Measurements from ENCODE around the gene EEIG2.

Gene EEIG2

DNA sequence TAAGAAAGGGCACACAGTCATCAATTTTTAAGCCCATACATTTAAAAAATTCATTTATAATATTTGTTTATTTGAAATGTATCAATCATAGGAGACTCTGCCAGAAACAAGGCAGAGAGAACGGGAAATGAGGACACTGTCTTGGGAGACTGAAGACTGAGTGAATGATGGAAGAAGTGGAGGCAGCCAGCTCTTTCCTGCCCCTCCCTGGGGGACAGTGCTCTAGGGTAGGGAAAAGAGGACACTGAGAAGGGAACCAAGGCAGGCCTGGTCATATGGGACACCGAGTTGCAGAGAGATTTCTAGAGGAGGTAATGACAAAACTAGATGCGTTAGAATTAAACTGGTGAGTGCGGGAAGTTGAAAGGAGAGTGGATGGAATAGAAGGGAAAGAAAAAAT, 31.6 kb downstream of the EEIG2 start:
- TF ChIP-seq, protein P1, sequence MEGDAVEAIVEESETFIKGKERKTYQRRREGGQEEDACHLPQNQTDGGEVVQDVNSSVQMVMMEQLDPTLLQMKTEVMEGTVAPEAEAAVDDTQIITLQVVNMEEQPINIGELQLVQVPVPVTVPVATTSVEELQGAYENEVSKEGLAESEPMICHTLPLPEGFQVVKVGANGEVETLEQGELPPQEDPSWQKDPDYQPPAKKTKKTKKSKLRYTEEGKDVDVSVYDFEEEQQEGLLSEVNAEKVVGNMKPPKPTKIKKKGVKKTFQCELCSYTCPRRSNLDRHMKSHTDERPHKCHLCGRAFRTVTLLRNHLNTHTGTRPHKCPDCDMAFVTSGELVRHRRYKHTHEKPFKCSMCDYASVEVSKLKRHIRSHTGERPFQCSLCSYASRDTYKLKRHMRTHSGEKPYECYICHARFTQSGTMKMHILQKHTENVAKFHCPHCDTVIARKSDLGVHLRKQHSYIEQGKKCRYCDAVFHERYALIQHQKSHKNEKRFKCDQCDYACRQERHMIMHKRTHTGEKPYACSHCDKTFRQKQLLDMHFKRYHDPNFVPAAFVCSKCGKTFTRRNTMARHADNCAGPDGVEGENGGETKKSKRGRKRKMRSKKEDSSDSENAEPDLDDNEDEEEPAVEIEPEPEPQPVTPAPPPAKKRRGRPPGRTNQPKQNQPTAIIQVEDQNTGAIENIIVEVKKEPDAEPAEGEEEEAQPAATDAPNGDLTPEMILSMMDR (IDR thresholded peaks at IDR 0.05; ENCODE audit: poor library complexity, severe bottlenecking): no peak
- Histone ChIP-seq H3K4me1 (ENCODE audit: insufficient read depth, poor library complexity, severe bottlenecking) (peaks cover 7% of the 10 kb centered on the region), H3K36me3 (ENCODE audit: low read depth) (no peaks in the 10 kb centered on the region), H3K27ac (ENCODE audit: poor library complexity, severe bottlenecking) (no peak overlapping the region), H3K27me3 (ENCODE audit: insufficient read depth, poor library complexity, severe bottlenecking) (no peaks in the 10 kb centered on the region), H3K4me3 (ENCODE audit: severe bottlenecking) (no peak overlapping the region), H3K9me3 (ENCODE audit: severe bottlenecking) (no peaks in the 10 kb centered on the region)
- ATAC-seq (ENCODE audit: low read depth) (no peak), DNase-seq (ENCODE audit: low spot score) (no peak)

DNA sequence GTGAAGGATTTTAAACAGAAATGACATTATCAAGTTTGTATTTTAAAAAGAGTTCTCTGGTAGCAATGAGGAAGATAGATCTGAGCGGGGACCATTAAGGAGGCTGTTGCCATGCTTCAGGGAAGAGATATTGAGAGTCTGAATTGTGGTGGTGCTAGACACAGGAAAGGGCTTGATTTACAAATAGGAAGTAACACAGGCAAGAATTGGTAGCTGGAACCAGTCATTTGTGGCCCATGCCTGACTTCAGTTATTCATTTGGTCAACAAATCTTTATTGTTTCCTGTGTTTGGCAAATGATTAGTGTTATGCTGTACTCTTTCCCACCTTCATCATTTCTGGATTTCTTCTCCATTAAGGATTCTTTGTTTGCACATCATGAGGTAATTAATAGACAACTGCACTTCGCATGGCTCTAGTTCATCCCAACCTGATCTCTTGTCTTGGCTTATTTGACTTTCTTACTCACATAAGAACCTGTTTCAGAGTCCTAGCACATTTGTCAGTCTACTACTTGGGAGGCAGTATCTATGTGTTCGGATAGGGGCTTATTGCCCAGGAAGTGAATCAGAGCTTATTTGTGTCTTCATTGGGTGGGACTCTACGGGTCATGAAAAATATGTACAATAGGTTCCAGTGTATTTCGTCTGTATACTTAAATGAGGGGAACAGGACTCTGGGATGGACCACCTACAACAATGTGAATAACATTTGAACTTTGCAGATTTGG, 32.3 kb downstream of the EEIG2 start:
- Histone ChIP-seq H3K4me1 (ENCODE audit: insufficient read depth, poor library complexity, severe bottlenecking) (peaks cover 7% of the 10 kb centered on the region), H3K4me3 (ENCODE audit: severe bottlenecking) (no peak overlapping the region)
- ATAC-seq (ENCODE audit: low read depth): no peak

DNA sequence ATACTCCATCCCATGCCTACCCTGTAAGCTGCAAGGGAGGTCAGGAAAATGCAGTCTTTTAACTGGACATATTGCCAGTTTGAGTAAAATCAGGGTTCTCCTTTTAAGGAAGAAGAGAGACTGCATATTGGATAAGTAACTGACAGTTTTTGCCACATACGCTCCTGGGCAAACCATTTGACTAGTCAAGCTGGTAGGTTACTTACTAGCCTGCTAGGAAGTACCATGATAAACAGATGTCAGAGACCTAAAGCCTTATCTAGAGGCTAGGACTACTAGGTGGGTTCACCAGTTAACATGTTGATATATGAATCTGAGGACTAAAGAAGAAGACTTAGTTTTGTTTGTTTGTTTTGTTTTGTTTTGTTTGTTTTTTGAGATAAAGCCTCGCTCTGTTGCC, 33.5 kb downstream of the EEIG2 start:
- H3K9me3 ChIP-seq (ENCODE audit: severe bottlenecking): no peaks in the 10 kb centered on the region
- TF ChIP-seq, protein P1 (IDR thresholded peaks at IDR 0.05; ENCODE audit: poor library complexity, severe bottlenecking): no peak
- H3K4me1 ChIP-seq (ENCODE audit: insufficient read depth, poor library complexity, severe bottlenecking): peaks cover 7% of the 10 kb centered on the region
- no peak overlapping the region for H3K4me3 ChIP-seq (ENCODE audit: severe bottlenecking)
- no peak for DNase-seq (ENCODE audit: low spot score)
- H3K27ac ChIP-seq (ENCODE audit: poor library complexity, severe bottlenecking): no peak overlapping the region
- no peaks in the 10 kb centered on the region for H3K27me3 ChIP-seq (ENCODE audit: insufficient read depth, poor library complexity, severe bottlenecking)
- no peak for ATAC-seq (ENCODE audit: low read depth)
- no peaks in the 10 kb centered on the region for H3K36me3 ChIP-seq (ENCODE audit: low read depth)

More for the DNA sequence above, 32.3 kb downstream of the EEIG2 start:
- TF ChIP-seq, protein P1 (IDR thresholded peaks at IDR 0.05; ENCODE audit: poor library complexity, severe bottlenecking): no peak
- DNase-seq (ENCODE audit: low spot score): no peak
- Histone ChIP-seq H3K36me3 (ENCODE audit: low read depth) (no peaks in the 10 kb centered on the region), H3K27ac (ENCODE audit: poor library complexity, severe bottlenecking) (no peak overlapping the region), H3K27me3 (ENCODE audit: insufficient read depth, poor library complexity, severe bottlenecking) (no peaks in the 10 kb centered on the region), H3K9me3 (ENCODE audit: severe bottlenecking) (no peaks in the 10 kb centered on the region)

DNA sequence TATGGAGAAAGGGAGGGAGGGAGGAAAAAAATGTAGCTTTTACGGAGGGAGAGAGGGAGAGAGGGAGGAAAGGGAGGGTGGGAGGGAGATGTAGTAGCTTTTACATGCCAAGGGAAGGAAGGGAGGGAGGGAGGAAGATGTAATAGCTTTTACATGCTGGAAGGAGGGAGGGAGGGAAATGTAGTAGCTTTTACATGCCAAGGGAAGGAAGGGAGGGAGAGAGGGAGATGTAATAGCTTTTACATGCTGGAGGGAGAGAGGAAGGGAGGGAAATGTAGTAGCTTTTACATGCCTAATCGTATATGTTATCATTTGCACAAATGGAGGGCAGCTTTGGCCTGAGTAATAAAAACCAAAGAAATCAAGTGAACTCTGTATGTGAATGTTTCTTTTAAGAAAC, 35.6 kb downstream of the EEIG2 start:
- Histone ChIP-seq H3K4me1 (ENCODE audit: insufficient read depth, poor library complexity, severe bottlenecking) (peaks cover 7% of the 10 kb centered on the region), H3K27me3 (ENCODE audit: insufficient read depth, poor library complexity, severe bottlenecking) (no peaks in the 10 kb centered on the region), H3K4me3 (ENCODE audit: severe bottlenecking) (no peak overlapping the region), H3K9me3 (ENCODE audit: severe bottlenecking) (no peaks in the 10 kb centered on the region), H3K27ac (ENCODE audit: poor library complexity, severe bottlenecking) (no peak overlapping the region), H3K36me3 (ENCODE audit: low read depth) (no peaks in the 10 kb centered on the region)
- ATAC-seq (ENCODE audit: low read depth) (no peak), DNase-seq (ENCODE audit: low spot score) (no peak)
- TF ChIP-seq, protein P1 (IDR thresholded peaks at IDR 0.05; ENCODE audit: poor library complexity, severe bottlenecking): no peak

DNA sequence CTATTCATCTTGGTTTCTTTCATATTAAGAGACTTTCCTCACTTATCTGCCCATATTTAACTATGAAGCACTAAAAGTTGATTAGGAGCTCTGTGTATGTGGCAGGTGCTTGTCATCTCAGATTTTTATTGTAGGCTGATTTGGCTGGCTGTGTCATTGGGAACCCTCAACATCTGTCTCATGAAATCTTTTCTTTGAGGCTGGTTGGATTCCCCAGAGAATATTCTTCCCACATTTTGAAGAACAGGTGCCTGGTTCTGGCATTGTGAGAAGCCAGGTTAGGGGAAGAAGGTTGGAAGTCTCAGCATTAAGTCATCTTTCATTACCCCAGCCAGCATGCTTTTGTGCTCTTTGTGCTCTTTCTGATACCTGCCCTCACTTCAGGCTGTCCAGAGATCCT, 37.1 kb downstream of the EEIG2 start:
- Histone ChIP-seq H3K27ac (ENCODE audit: poor library complexity, severe bottlenecking) (no peak overlapping the region), H3K27me3 (ENCODE audit: insufficient read depth, poor library complexity, severe bottlenecking) (no peaks in the 10 kb centered on the region), H3K4me3 (ENCODE audit: severe bottlenecking) (no peak overlapping the region), H3K36me3 (ENCODE audit: low read depth) (no peaks in the 10 kb centered on the region), H3K4me1 (ENCODE audit: insufficient read depth, poor library complexity, severe bottlenecking) (no peaks in the 10 kb centered on the region), H3K9me3 (ENCODE audit: severe bottlenecking) (no peaks in the 10 kb centered on the region)
- TF ChIP-seq, protein P1 (IDR thresholded peaks at IDR 0.05; ENCODE audit: poor library complexity, severe bottlenecking): no peak
- DNase-seq (ENCODE audit: low spot score) (no peak), ATAC-seq (ENCODE audit: low read depth) (no peak)

Measured in RWPE2 (cell line).